ENCODE results near the gene RNPS1. TPM values are rescaled to one million over a fixed set of nuclear protein-coding genes. Genes with fewer than 3 reads are reported as not detected.

Gene RNPS1
- total and polyA plus RNA-seq, 9 of the 15 experiments (the other 6 are each of a cell fraction or from before 2014, with no cell fraction given) = 44.9 to 338 (median 202) TPM

- TF ChIP-seq ARHGAP35 (IDR thresholded peaks at IDR 0.05; ENCODE audit: partially characterized antibody) (no peak), HNRNPK (IDR thresholded peaks at IDR 0.05; ENCODE audit: low read depth, low read length, poor library complexity, severe bottlenecking) (no peak), ZBTB7A (IDR thresholded peaks at IDR 0.05; ENCODE audit: borderline replicate concordance, control insufficient read depth, low read depth, low read length) (peak; percentile 29; the same call in 1 of the 2 replicates), ZNF57 (CRISPR knock-in tag; IDR thresholded peaks at IDR 0.05) (0 out of 2 replicates have a peak, but pooled peaks have one; percentile 7), SAP30 (IDR thresholded peaks at IDR 0.05; ENCODE audit: borderline replicate concordance, insufficient read depth, low read depth, low read length, poor library complexity, severe bottlenecking) (no peak), RUNX1 (IDR thresholded peaks at IDR 0.05; ENCODE audit: low read depth) (no peak), SRSF9 (IDR thresholded peaks at IDR 0.05; ENCODE audit: borderline replicate concordance, low read depth, low read length) (no peak), SREBF2 (CRISPR knock-in tag; IDR thresholded peaks at IDR 0.05) (no peak), HMGXB4 (CRISPR knock-in tag; IDR thresholded peaks at IDR 0.05) (no peak), ZNF449 (CRISPR knock-in tag; IDR thresholded peaks at IDR 0.05) (no peak), CHD1 (IDR thresholded peaks at IDR 0.05; ENCODE audit: low read length) (no peak), BMI1 (IDR thresholded peaks at IDR 0.05; ENCODE audit: low read length) (no peak), ZNF121 (CRISPR knock-in tag; conservative IDR thresholded peaks at IDR 0.05) (no peak), ZNF174 (CRISPR knock-in tag; IDR thresholded peaks at IDR 0.05) (no peak), RAD21 (CRISPR knock-in tag; conservative IDR thresholded peaks at IDR 0.05 in 1 of 2, IDR thresholded peaks at IDR 0.05 in 1 of 2) (peak; percentile 65 to 84), TEAD2 (tag; IDR thresholded peaks at IDR 0.05) (peak; percentile 73), ZNF785 (CRISPR knock-in tag; IDR thresholded peaks at IDR 0.05) (no peak), ZNF232 (CRISPR knock-in tag; IDR thresholded peaks at IDR 0.05) (no peak), SETDB1 (IDR thresholded peaks at IDR 0.05; ENCODE audit: low read length) (no peak), SP1 (CRISPR knock-in tag; IDR thresholded peaks at IDR 0.05) (peak; percentile 59; the same call in 1 of the 2 replicates), ZMIZ1 (IDR thresholded peaks at IDR 0.05; ENCODE audit: low read depth in 2 of 2, low read length in 2 of 2) (0 out of 4 replicates have a peak, but pooled peaks of 1 of the 2 experiments have one; percentile 31)
Observed at GRCh38 chr16:2296661-2297505, 29.0 kb upstream of the RNPS1 start (continued).

All from K562 (cell line).